Activated CD4-positive, alpha-beta T cell treated with anti-CD3 and anti-CD28 coated beads, Interleukin-2, amount 50 U/mL, for 16 hours (primary cell): ENCODE results near the gene TXNRD3.
"Not testable (repeated sequence)": the region's sequence is repeated elsewhere in the genome, so short reads cannot be mapped to it uniquely, and the experiment has no call there.

ENCODE experiments used
- DNase-seq: peaks from one replicate; pipeline ENCODE4 v3.0.0-alpha.2; 2020

The TXNRD3 gene

GRCh38 chr3:126638790-126639189 lies 16.1 kb downstream of the TXNRD3 start:
- DNase-seq: no peak

GRCh38 chr3:126636436-126636835 lies 18.5 kb downstream of the TXNRD3 start:
- DNase-seq: no peak

GRCh38 chr3:126634803-126635202 lies 20.1 kb downstream of the TXNRD3 start:
- DNase-seq: no peak

- DNase-seq: no peak
These were observed 24.9 kb downstream of the TXNRD3 start for GRCh38 chr3:126630020-126630419.

GRCh38 chr3:126625735-126626134 lies 29.2 kb downstream of the TXNRD3 start:
- not testable (repeated sequence) for DNase-seq

GRCh38 chr3:126622694-126623093 lies 32.2 kb downstream of the TXNRD3 start:
- DNase-seq: no peak

GRCh38 chr3:126621627-126622345 lies 33.1 kb downstream of the TXNRD3 start:
- no peak for DNase-seq

GRCh38 chr3:126621171-126621570 lies 33.8 kb downstream of the TXNRD3 start:
- no peak for DNase-seq

- DNase-seq: no peak
These were observed 34.2 kb downstream of the TXNRD3 start for GRCh38 chr3:126620738-126621137.

GRCh38 chr3:126618760-126619159 lies 36.2 kb downstream of the TXNRD3 start:
- DNase-seq: no peak

- DNase-seq: no peak
These were observed 36.9 kb downstream of the TXNRD3 start for GRCh38 chr3:126618021-126618420.

GRCh38 chr3:126617571-126617970 lies 37.4 kb downstream of the TXNRD3 start:
- DNase-seq: no peak

GRCh38 chr3:126616931-126617330 lies 38.0 kb downstream of the TXNRD3 start:
- no peak for DNase-seq

- DNase-seq: peak; percentile 17
These were observed 41.3 kb downstream of the TXNRD3 start for GRCh38 chr3:126613479-126614188.

GRCh38 chr3:126612479-126613205 lies 42.3 kb downstream of the TXNRD3 start:
- no peak for DNase-seq

- DNase-seq: no peak
These were observed 45.0 kb downstream of the TXNRD3 start for GRCh38 chr3:126609909-126610308.

- DNase-seq: peak; percentile 78
These were observed 47.6 kb downstream of the TXNRD3 start for GRCh38 chr3:126607214-126607908.

- DNase-seq: no peak
These were observed 48.9 kb downstream of the TXNRD3 start for GRCh38 chr3:126606001-126606400.

- no peak for DNase-seq
These were observed 50.2 kb downstream of the TXNRD3 start for GRCh38 chr3:126604691-126605090.

- DNase-seq: no peak
These were observed 55.8 kb downstream of the TXNRD3 start for GRCh38 chr3:126599101-126599500.

GRCh38 chr3:126595479-126595878 lies 59.4 kb downstream of the TXNRD3 start:
- not testable (repeated sequence) for DNase-seq

- DNase-seq: not testable (repeated sequence)
These were observed 63.4 kb downstream of the TXNRD3 start for GRCh38 chr3:126591515-126591914.

GRCh38 chr3:126582311-126582710 lies 72.6 kb downstream of the TXNRD3 start:
- DNase-seq: no peak
